Upper lobe of left lung (tissue), 4 donors: ENCODE measurements around the gene OSBPL10.

Source experiments
- EP300 ChIP-seq, 4 donors: sonication (generic); formaldehyde crosslinking; IDR thresholded peaks; one replicate each; pipeline ENCODE4 v1.5.1; 2017; ENCODE audit warnings: antibody characterized with exemption in 4 of 4, control low read depth in 2 of 4
- POLR2A ChIP-seq, 4 donors: fragments of 450-650 bp; IDR thresholded peaks; one replicate each; pipeline ENCODE4 v1.5.1; 2016 to 2017; ENCODE audit warnings: antibody characterized with exemption in 4 of 4, mild to moderate bottlenecking in 2 of 4
- POLR2AphosphoS5 ChIP-seq, 2 donors: sonication (generic); formaldehyde crosslinking; IDR thresholded peaks; one replicate each; pipeline ENCODE4 v1.5.1; 2017; ENCODE audit warnings: antibody characterized with exemption in 2 of 2
- TF ChIP-seq, protein P1 (sequence below), 6 experiments: fragments of 450-650 bp in 4 of 6; fragments of 200-600 bp in 2 of 6; sonication (generic) in 2 of 6; IDR thresholded peaks; one replicate each; pipeline ENCODE4 v1.5.1; 2016 to 2019; ENCODE audit warnings: antibody characterized with exemption in 6 of 6

DNA sequence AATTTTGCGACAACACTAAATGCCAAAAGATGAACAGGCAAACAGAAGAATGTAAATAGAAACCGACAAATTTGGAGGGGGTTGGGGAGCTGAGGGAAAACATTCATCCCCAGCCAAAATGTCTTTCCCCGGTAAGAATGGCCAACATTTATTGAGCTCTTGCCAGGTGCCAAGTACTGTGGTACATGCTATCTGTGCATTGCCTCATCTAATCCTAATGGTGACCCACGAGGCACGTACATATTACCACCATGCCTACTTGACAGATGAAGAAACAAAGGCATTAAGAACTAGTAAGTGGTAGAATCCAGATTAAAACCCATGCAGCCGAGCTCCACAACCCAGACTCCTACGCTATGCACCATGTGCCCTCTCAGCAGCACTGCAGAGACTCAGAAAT lies 242.7 kb downstream of the OSBPL10 start:
- TF ChIP-seq, protein P1, sequence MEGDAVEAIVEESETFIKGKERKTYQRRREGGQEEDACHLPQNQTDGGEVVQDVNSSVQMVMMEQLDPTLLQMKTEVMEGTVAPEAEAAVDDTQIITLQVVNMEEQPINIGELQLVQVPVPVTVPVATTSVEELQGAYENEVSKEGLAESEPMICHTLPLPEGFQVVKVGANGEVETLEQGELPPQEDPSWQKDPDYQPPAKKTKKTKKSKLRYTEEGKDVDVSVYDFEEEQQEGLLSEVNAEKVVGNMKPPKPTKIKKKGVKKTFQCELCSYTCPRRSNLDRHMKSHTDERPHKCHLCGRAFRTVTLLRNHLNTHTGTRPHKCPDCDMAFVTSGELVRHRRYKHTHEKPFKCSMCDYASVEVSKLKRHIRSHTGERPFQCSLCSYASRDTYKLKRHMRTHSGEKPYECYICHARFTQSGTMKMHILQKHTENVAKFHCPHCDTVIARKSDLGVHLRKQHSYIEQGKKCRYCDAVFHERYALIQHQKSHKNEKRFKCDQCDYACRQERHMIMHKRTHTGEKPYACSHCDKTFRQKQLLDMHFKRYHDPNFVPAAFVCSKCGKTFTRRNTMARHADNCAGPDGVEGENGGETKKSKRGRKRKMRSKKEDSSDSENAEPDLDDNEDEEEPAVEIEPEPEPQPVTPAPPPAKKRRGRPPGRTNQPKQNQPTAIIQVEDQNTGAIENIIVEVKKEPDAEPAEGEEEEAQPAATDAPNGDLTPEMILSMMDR (IDR thresholded peaks at IDR 0.05), result no peak
- TF ChIP-seq POLR2A (IDR thresholded peaks at IDR 0.05) (no peak), POLR2AphosphoS5 (IDR thresholded peaks at IDR 0.05) (no peak), EP300 (IDR thresholded peaks at IDR 0.05) (no peak)
